NCI-H128 (cell line): Measurements from ENCODE around the gene FADS6.

Experiments
- DNase-seq: peaks from one replicate; lab custom pipeline; 2025; ENCODE audit not compliant: unreplicated experiment; lab: John Stamatoyannopoulos, UW

The FADS6 gene

DNA sequence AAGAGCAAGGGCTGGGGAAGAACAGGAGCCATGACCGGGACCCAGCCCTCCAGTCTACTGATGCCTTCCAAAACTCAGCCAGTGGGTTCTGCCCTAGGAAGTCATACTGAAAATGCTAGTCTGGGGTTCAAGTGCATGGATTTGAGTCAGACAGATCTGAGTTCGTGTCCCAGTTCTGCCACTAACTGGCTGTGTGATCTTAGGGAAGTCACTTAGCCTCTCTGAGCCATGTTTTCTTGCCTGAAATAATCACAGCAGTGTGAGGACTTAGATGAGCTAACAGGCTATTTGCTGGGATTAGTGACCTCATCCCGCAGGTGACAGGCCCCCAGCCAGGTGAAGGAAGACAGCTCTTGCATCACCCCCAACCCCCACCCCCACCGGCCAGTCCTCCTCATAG, 38.1 kb downstream of the FADS6 start:
- DNase-seq: no peak

DNA sequence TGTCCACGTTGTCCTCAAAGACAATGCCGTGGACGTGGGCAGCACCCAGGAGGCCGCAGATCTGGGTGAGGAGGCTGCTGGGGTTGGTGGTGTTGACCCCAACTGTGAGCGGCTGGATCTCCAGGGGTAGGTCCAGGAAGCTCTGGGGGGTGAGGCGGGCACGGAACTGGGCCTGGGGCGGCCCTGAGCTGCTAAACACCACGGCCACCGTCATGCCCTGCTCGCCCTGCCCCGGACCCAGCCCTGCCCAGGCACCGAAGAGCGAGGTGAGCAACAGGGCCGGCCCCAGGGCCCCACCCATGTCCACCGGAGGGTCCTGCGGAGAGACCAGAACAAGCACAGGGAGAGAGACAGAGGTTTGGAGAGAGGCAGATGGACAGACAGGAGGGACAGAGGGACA, 38.6 kb downstream of the FADS6 start:
- DNase-seq: no peak

DNA sequence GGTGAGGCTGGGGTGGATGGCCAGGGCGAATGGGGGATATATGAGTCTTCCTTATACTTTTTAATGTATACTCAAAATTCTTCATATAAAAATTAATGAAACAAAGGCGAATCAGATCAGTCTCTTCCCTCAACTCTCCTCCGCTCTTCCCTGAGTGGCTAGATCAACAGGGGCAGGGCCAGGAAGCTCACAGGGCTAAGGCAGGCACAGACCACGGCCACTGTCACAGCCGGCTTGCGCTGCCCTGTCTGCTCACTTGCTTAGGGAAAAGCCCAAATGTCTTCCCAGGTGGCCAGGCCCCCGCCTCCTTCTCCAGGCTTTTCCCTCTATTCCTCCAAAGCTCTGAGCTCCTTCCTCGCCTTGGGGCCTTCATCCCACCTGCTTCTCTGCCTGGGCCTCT, 39.8 kb downstream of the FADS6 start:
- DNase-seq: no peak

DNA sequence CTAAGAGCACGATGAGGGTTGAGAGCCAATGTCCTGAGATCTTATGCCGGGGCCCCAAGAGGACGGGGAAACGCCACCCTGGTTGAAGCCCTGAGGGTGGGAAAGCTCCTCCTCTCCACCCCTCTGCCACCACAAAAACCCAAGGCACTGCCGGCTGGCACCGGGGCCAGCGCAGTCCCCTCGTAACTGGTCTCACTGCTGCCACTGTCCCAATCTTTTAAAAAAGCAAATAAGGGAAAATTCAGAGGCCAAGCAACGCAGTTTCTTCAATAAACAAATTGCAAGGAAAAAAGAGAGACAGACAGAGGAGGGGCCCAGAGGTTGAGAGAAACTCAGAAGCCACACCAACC, 40.4 kb downstream of the FADS6 start:
- no peak for DNase-seq

DNA sequence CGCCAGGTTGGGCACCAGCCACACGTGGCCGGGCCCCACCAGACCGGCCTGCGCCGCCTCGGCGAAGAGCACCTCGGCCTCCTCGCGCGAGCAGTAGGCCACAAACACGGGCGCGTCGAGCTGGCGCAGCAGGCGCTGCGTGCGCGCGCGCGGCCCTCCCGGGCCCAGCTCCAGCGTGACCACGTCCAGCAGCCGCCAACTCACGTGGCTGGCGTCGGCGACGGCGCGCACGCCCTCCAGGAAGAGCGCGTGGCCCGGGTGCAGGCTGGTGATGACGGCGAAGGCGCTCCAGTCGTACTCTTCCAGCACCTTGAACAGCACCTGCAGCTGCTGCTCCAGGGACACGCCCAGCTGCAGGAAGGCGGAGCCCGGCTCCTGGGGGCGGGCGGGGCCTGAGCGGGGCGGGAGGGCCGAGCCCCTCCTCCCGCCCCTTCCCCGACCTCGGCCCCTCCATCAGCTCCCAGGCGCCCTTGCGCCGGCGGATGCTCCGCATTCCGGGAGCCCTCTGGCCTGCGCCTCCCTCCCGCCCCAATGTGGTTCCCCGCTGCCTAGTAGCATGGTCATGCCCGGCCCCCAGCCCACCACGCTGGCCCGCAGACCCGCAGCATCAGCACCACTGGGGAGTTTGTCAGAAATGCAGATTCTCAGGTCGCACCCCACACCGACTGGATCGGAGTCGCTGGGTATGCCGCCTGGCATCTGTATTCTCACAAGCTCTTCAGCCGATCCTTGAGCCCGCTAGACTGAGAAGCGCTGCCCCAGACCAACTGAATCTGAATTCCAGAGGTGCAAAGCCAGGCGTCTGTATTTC, 41.0 kb downstream of the FADS6 start:
- DNase-seq: no peak

DNA sequence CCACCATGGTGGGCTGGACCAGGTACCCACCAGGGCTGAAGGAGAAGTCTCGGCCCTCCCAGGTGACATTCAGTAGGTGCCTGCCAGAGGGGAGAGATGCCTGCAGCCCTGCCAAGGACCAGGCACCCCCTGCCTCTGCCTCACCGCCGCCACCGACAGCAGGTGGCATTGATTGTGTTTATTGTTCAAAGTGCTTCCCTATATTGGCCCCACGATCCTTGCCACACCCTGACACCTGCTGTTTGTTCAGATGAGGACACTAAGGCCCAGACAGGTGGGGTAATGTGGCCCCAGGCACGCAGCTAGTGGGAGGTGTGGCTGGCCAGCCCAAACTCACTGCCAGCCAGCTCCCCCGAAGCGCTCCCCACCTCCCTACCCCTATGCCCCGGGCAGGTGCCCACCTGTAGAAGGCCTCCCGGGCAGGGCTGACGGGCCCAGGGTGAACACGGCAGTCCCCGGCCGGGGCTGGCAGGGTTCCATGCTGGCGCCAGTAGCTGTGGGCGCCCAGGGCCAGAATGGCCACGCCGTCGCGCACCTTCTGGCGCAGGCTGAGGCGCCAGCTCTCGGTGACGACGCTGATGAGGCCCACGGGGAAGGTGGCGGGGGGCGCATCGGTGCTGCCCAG, 41.7 kb downstream of the FADS6 start:
- no peak for DNase-seq

DNA sequence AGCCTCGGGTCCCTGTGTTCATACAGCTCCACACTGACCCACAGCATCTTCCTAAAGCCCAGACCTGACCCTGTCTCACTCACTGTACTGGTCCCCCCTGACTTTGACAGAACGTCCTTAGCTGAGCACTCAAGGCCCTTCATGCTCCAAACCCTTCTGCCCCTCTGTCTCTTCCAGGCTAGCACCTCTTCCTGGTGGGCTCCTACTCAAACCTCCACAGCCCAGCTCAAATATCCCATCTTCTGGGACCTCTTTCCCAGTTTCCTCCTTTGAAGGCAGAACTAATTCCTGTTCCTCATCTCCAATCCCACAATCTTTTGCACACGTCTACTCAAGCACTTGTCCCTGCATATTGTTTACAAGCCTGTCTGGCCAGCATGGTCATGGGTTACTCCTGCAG, 42.5 kb downstream of the FADS6 start:
- DNase-seq: no peak

DNA sequence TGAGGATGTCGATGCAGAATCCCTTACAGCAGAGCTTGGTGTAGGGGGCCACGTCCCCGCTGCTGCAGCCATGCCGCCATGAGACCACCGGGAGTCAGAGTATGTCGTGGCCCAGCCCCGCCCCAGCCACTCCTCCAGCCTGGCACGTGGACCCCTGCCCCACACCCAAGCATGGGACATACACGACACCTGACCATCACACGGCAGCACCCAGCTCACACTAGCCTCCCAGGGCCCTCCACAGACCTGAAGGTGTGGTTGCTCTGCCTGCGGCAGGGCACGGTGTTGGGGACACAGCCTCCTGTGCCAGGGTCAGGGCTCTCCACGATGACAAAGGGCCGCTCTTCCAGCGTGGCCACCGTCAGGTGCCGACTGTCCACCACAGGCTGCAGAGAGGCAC, 43.1 kb downstream of the FADS6 start:
- no peak for DNase-seq

DNA sequence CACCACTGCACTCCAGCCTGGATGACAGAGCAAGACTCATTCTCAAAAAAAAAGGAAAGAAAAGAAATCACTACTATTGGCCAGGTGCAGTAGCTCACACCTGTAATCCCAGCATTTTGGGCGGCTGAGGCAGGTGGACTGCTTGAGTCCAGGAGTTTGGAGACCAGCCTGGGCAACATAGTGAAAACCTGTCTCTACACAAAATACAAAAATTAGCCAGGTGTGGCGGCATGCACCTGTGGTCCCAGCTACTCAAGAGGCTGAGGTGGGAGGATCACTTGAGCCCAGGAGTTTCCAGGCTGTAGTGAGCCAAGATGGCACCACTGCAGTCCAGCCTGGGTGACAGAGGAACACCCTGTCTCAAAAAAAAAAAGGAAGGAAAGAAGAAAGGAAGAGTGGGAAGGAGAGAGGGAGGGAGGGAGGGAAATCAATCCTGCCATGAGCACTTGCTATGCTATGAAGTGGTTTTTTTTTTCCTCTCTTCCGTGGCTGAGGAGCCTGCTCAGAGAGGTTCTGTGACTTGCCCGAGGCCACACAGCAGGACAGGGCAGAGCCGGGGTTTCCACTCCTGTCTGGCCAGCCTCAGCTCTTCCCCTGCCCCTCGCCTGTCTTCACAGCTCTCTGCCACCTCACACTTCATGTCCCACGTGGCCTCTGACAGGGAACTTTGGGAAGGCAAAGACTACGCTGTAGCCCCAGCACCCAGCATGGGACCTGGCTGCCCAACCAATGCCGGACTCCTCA, 44.6 kb downstream of the FADS6 start:
- no peak for DNase-seq

DNA sequence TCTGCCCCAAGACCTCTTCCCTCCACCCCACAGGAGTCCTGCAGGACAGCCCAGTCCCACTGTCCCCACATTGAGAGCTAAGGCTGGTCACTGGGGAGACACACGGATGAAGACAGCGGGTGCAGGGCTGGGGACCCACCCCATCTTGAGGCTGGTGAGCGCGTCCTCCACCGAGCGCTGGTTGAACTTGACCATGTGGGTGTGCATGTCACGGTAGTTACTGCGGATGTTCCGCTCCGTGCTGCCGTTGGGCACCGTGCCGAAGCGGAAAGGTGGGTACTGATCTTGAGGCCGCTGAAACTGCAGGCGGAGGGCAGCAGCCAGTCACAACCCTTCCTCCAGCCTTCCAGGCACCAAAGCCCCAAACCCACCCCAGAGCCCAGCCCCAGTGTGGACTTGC, 46.8 kb downstream of the FADS6 start:
- no peak for DNase-seq

DNA sequence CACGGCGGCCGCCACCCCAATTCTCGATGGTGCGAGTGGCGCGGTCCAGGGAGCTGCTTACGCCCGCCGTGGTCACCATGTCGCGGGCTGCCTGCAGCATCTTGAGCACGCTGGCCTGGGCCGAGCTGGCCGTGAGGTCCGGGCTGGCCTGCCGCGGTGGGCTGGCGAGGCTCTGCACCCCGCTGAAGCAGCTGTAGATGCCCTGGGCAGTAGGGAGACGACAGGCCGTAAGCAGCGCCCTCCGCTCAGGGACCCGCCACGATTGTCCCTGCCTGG, 50.1 kb downstream of the FADS6 start:
- no peak for DNase-seq

DNA sequence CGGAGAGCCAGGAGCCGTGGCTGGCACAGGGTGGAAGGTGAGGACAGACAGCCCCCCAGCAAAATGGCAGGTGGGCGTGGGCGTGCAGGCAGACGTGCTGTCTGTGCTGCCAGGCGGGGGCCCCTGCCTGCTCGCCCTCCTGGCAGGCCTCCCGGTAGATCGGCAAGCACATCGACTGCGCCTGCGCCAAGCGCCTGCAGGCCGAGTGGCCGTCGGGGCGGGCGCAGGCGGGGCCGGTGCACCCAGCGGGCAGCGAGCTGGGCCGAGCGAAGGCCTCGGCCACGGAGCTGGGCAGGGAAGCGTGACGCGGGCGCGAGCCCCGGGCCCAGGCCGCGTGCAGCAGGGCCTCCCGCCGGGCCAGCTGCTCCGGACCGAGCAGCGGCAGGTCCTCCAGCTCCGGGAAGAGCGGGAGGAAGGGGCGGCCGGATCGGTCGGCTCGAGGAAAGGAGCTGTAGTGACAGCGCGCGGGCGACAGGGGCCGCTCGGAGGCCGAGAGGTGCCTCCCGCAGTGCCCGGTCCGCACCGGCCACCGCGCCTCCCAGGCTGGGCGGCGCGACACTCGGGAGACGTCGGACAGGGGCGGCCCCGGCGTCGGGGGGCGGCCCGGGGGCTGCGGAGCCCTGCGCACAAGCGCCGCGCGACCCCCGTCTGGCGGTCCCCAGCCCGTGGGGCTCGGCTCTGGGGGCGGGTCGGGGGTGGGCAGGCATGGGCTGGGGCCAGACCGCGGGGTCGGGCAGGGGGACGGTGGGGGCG, 50.7 kb downstream of the FADS6 start:
- no peak for DNase-seq

DNA sequence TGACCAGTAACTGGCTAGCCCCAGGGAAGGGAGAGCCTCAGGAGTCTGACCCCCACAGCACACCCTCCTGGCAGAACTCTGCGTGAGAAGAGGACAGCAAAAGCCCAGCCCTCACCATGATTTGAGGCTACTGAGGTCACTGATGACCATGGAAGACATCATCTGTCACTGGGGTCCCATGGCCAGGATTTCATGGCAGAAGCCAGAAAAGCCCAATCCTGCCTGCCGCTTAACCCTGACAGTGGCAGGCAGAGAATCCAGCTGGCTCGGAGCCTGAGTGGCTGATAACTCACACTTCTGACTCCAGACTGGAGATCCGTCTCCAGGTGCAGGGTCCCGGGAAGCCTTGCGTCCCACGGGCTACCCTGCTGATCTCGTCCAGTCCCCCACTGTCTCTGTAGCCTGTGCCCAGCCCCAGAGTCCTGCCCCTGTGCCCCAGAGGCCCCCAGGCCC, 51.3 kb downstream of the FADS6 start:
- DNase-seq: no peak

DNA sequence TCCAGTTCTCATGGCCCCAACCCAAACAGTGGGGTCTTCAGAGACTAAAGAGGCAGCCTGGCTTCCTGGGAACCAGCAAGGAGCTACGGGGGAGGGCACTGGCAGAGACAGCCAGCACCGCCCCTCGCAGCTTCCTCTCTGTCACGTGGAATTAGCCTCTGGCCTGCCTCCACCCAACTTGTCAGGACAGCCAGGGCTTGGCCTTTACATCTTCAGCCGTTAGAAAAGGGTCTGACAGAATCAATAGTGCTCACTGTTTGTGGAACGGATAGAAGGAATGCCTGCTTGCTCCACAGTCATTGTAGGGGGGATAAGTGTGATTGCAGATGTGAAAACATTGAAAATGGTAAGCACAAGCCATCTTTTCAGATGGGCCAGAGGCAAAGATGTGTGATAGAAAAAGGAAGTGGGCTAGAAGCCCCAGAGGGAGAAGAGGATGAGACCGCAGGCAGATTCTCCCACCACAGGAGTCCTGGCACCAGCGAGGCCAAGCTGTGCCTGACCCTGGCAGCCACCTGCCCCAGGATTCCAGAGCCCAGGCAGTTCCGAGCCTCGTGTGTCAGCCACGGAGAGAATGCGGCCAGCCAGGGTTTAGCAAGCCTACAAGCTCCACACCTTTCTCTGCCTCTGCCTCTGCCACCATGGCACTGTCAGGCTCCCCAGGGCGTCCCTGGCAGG, 52.3 kb downstream of the FADS6 start:
- DNase-seq: no peak

DNA sequence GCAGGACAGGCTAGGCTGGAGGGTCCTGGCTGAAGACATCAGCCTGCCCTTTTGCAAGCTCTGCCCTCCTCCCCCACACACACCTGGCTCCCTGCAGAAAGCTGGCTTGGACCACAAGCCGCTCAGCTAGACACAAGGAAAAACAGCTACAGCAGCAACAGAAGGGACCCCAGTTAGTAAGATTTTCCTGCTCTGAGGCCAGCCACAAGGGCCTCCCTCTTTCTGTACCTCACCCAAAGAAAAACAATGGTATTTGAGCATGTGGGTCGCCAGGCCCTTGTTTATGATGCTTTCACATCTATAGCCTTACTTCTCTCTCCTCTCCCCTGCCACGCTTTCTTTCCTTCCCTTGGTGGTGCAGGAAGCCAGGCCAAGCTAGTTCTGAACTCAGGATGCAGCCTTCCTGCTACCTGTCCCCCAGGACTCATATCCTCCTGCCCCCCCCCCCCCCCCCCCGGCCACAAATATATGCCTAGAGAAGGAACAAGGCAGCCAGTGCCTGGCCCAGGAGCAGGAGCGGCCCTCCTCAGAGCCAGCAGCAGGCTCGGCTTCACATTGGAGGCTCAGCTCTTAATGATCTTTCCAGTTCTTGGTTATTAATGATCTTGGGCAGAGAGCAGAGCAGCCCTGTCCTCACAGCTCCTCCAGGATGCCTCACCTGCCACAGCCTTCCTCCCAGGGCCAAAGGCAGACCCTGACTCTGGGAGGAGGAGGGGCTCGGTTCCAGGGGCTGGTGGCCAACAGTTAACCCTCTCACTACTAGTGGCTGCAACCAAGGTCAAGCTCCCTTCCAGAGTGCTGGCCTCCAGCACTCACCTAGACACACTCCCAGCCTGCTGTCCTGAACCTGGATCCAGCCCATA, 53.2 kb downstream of the FADS6 start:
- DNase-seq: no peak

DNA sequence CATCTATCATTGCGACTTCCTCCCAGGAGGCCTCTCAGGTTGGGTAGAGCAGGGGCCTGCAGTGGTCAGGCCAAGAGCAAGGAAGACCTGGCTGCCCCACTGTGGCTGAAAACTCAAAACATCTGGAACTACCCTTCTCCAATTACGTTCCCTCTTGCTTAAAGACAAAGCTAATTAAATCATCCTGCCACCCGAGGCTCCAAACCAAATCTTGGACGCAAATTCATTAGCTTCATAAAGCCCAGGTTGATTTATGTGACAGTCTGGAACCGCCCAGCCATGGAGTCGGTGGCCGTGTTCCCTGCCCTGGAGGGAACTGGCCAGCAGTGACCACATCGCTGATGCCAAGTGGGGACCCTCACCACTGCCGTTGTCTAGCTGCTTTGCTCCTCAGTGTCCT, 55.2 kb downstream of the FADS6 start:
- no peak for DNase-seq

DNA sequence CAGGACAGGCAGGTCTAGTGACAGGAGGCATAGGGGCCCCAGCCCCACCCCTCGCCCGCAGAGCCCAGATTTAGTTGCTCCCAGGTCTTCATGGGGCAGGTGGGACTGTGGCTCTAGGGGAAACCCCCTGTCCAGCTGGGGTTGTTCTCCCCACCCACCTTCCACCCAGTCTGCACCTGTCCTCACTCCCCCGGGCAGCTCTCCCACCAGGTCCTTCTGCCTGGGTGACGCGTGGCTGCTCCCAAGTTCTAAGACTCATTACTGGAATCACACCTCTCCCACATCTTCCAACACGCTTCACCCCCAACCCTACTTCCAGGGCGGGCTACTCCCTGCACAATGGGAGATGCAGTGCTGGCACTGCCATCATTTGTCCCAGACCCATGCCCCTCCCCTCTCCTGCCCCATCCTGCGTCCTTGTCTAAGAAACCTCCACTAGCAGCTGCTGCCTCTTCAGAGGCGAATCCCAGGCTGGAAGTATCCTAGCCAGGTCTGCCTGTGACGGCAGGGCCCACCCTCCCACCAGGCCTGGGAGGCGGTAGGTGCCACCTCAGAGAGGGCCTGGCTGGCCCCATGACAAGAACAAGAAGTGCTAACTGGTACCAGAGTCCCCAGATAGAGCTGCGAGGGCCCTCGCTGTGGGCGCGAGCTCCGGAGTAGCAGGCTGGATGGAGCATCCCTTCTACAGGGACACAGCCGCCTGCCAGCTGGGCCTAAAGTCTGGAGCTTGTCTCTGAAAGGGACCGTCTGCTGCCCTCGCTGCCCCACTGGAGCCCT, 56.6 kb downstream of the FADS6 start:
- no peak for DNase-seq

DNA sequence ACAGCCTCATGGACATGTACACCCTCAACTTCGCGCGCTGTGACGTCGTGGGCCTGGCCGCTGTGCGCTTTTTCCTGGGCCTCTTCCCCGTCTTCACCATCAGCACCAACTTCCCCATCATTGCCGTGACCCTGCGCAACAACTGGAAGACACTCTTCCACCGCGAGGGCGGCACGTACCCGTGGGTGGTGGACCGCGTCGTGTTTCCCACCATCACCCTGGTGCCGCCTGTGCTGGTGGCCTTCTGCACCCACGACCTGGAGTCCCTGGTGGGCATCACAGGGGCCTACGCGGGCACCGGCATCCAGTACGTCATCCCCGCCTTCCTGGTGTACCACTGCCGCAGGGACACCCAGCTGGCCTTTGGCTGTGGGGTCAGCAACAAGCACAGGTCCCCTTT, 57.2 kb downstream of the FADS6 start:
- DNase-seq: no peak
